ENCODE measurements around the gene MGAT4D.

GRCh38 chr4:140523370-140523856, 25.3 kb upstream of the MGAT4D start:
- no peak for TF ChIP-seq CTCF (IDR thresholded peaks at IDR 0.05)
- TF ChIP-seq POLR2A (IDR thresholded peaks at IDR 0.05), result no peak

All from thyroid gland (tissue), 4 donors.